GM23338 (cell line): Measurements from ENCODE around the gene GMPPB. TPM values are rescaled to one million over a fixed set of nuclear protein-coding genes. Genes with fewer than 3 reads are reported as not detected.

Experiments used
- ATAC-seq: fragments of 200-7000 bp; cut with Tn5 transposase; 3 replicates; pipeline ENCODE4 v1.9.1; 2020
- DNase-seq: peaks from one replicate; pipeline ENCODE4 v3.0.0-alpha.2; 2015; ENCODE audit warnings: low spot score
- H2AFZ ChIP-seq: fragments of 200-600 bp; sonication (generic); 2 replicates; pipeline ENCODE4 v1.8.0; 2016; ENCODE audit warnings: antibody characterized with exemption, mild to moderate bottlenecking, moderate library complexity
- H3F3A ChIP-seq: fragments of 200-600 bp; sonication (generic); replicated peaks from 2 replicates; pipeline ENCODE4 v1.8.0; 2017; ENCODE audit warnings: antibody characterized with exemption, mixed run types, low read depth
- H3K27ac ChIP-seq: fragments of 200-600 bp; sonication (generic); 2 replicates; pipeline ENCODE4 v1.6.1; 2016; ENCODE audit warnings: low read depth
- H3K27me3 ChIP-seq: fragments of 200-600 bp; sonication (generic); 2 replicates; pipeline ENCODE4 v1.8.0; 2016; ENCODE audit warnings: mild to moderate bottlenecking, mixed run types, moderate library complexity; ENCODE audit not compliant: insufficient read depth
- H3K36me3 ChIP-seq: fragments of 200-600 bp; sonication (generic); 2 replicates; pipeline ENCODE4 v1.8.0; 2016; ENCODE audit warnings: mild to moderate bottlenecking; ENCODE audit not compliant: insufficient read depth
- H3K4me1 ChIP-seq: fragments of 200-600 bp; sonication (generic); 2 replicates; pipeline ENCODE4 v1.8.0; 2016; ENCODE audit warnings: mild to moderate bottlenecking, moderate library complexity; ENCODE audit not compliant: insufficient read depth
- H3K4me2 ChIP-seq: fragments of 200-600 bp; sonication (generic); 2 replicates; pipeline ENCODE4 v1.7.1; 2017; ENCODE audit warnings: mixed run types
- H3K4me3 ChIP-seq: fragments of 200-600 bp; sonication (generic); 2 replicates; pipeline ENCODE4 v1.6.1; 2016; ENCODE audit warnings: mixed run types
- H3K79me2 ChIP-seq: fragments of 200-600 bp; sonication (generic); replicated peaks from 2 replicates; pipeline ENCODE4 v1.8.0; 2017; ENCODE audit warnings: mild to moderate bottlenecking; ENCODE audit not compliant: insufficient read depth
- H3K9me2 ChIP-seq: fragments of 200-600 bp; sonication (generic); 2 replicates; pipeline ENCODE4 v1.8.0; 2017; ENCODE audit not compliant: insufficient read depth
- H4K20me1 ChIP-seq: fragments of 200-600 bp; sonication (generic); replicated peaks from 2 replicates; pipeline ENCODE4 v1.8.0; 2017; ENCODE audit warnings: mild to moderate bottlenecking; ENCODE audit not compliant: insufficient read depth
- H3K27ac Mint-ChIP-seq: 2 replicates; pipeline ENCODE4 v1.8.0; 2020; ENCODE audit warnings: inconsistent platforms, mild to moderate bottlenecking, moderate library complexity, mixed read lengths
- H3K27me3 Mint-ChIP-seq: 3 replicates; pipeline ENCODE4 v1.8.0; 2022; ENCODE audit warnings: low read depth, mild to moderate bottlenecking, moderate library complexity, mixed read lengths, inconsistent platforms; ENCODE audit not compliant: insufficient read depth, poor library complexity
- H3K36me3 Mint-ChIP-seq: 3 replicates; pipeline ENCODE4 v1.8.0; 2021; ENCODE audit warnings: low read depth, mild to moderate bottlenecking, inconsistent platforms, moderate library complexity, mixed read lengths
- H3K4me1 Mint-ChIP-seq: 3 replicates; pipeline ENCODE4 v1.8.0; 2020; ENCODE audit warnings: mild to moderate bottlenecking, inconsistent platforms, mixed read lengths
- H3K4me3 Mint-ChIP-seq: 3 replicates; pipeline ENCODE4 v1.8.0; 2021; ENCODE audit warnings: moderate library complexity, mild to moderate bottlenecking, inconsistent platforms, mixed read lengths
- H3K9me3 Mint-ChIP-seq: 3 replicates; pipeline ENCODE4 v1.8.0; 2020; ENCODE audit warnings: moderate library complexity, mild to moderate bottlenecking, inconsistent platforms, mixed read lengths
- CREB1 ChIP-seq: fragments of 250-450 bp; sonication (Bioruptor Pico); IDR thresholded peaks from 2 replicates; pipeline ENCODE4 v1.5.0; 2020; ENCODE audit warnings: low read depth, mild to moderate bottlenecking, moderate library complexity
- CTCF ChIP-seq, 2 experiments: fragments of 200-600 bp in 1 of 2; sonication (generic) in 1 of 2; conservative IDR thresholded peaks; 2 replicates each; pipeline versions ENCODE4 v1.5.1 to v1.6.1; 2016 to 2017; ENCODE audit warnings: antibody characterized with exemption in 2 of 2, low read depth in 2 of 2, mild to moderate bottlenecking in 2 of 2, moderate library complexity in 1 of 2
- EZH2 ChIP-seq: fragments of 200-600 bp; sonication (generic); IDR thresholded peaks from one replicate; pipeline ENCODE4 v1.8.0; 2017; ENCODE audit warnings: antibody characterized with exemption, mild to moderate bottlenecking, low read depth; ENCODE audit not compliant: unreplicated experiment
- JUNB ChIP-seq: IDR thresholded peaks from one replicate; pipeline ENCODE4 v1.6.1; 2016; ENCODE audit warnings: antibody characterized with exemption; ENCODE audit not compliant: unreplicated experiment
- NANOG ChIP-seq: IDR thresholded peaks from 2 replicates; pipeline ENCODE4 v1.6.1; 2016; ENCODE audit warnings: antibody characterized with exemption, borderline replicate concordance
- POLR2AphosphoS5 ChIP-seq: IDR thresholded peaks from 2 replicates; pipeline ENCODE4 v1.6.1; 2016; ENCODE audit warnings: antibody characterized with exemption, low read depth
- REST ChIP-seq: IDR thresholded peaks from one replicate; pipeline ENCODE4 v1.6.1; 2018; ENCODE audit warnings: antibody characterized with exemption; ENCODE audit not compliant: unreplicated experiment
- ZNF114 ChIP-seq: fragments of 250-450 bp; sonication (Bioruptor Pico); IDR thresholded peaks from 2 replicates; pipeline ENCODE4 v1.5.0; 2020; ENCODE audit warnings: mild to moderate bottlenecking, moderate library complexity
- ZNF331 ChIP-seq: fragments of 250-450 bp; sonication (Bioruptor Pico); IDR thresholded peaks from 2 replicates; pipeline ENCODE4 v1.5.0; 2020; ENCODE audit warnings: low read depth, mild to moderate bottlenecking, moderate library complexity
- polyA plus RNA-seq: library from polyadenylated mRNA; unstranded; fragments of >200 nt; fragmentation: Nextera tagmentation; extraction: Ambion mirVana; gene quantifications from 2 replicates; pipeline ENCODE4 v1.2.1, GENCODE V29; 2016
- total RNA-seq: library from RNA; depleted of rRNA; stranded (reverse); fragments of >200 nt; shearing (Covaris generic); gene quantifications from 2 replicates; pipeline ENCODE4 v1.2.3, GENCODE V29; 2014
- TF ChIP-seq, protein P1 (sequence below): IDR thresholded peaks from 2 replicates; pipeline ENCODE4 v1.6.1; 2016; ENCODE audit warnings: antibody characterized with exemption
- TF ChIP-seq, protein P2 (sequence below): fragments of 250-450 bp; sonication (Bioruptor Pico); IDR thresholded peaks from 2 replicates; pipeline ENCODE4 v1.5.0; 2020; ENCODE audit warnings: mild to moderate bottlenecking, moderate library complexity

Gene GMPPB
- total and polyA plus RNA-seq, 2 experiments from 2014 or later: 10.2 to 36.1 TPM

DNA sequence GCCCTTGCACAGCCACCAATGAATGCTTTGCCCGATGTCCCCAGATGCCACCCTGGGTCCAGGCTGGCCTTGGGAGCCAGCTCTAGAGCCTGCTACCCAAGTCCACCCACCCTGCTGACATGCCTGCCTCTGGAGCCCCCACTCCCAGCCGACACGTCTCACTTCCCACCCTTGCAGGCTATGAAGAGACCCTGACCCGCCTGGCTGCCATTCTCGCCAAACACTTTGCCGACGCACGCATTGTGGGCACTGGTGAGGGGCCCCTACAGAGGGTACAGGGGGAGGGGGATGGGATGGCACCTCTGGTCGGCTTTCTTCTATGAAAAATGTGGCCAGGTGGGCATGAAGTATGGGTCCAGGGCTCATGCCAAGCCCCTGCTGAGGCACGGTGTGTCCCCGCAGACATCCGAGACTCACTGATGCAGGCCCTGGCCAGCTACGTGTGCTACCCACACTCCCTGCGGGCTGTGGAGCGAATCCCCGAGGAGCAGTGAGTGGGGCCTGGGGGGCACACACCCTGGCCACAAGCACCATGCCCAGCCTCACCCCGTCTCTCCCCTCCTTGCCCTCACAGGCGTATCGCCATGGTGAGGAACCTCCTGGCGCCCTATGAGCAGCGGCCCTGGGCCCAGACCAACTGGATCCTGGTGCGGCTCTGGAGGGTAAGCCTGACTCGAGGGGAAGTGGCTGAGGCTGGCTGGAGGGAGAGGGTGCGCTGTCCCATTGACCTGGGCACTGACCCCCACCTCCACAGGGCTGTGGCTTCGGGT is 10.2 kb downstream of the GMPPB start:
- H3K36me3 ChIP-seq: no peaks in the 10 kb centered on the region
- no peaks in the 10 kb centered on the region; the same call in 1 of the 2 replicates for H3K4me1 ChIP-seq
- no peak for TF ChIP-seq CREB1 (CRISPR knock-in tag)
- TF ChIP-seq NANOG: no peak
- TF ChIP-seq ZNF114 (CRISPR knock-in tag): no peak
- no peak for TF ChIP-seq EZH2
- TF ChIP-seq, protein P1, sequence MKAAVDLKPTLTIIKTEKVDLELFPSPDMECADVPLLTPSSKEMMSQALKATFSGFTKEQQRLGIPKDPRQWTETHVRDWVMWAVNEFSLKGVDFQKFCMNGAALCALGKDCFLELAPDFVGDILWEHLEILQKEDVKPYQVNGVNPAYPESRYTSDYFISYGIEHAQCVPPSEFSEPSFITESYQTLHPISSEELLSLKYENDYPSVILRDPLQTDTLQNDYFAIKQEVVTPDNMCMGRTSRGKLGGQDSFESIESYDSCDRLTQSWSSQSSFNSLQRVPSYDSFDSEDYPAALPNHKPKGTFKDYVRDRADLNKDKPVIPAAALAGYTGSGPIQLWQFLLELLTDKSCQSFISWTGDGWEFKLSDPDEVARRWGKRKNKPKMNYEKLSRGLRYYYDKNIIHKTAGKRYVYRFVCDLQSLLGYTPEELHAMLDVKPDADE: no peak
- TF ChIP-seq ZNF331 (CRISPR knock-in tag): no peak
- no peak for TF ChIP-seq REST
- TF ChIP-seq POLR2AphosphoS5: no peak
- no peak for TF ChIP-seq JUNB
- TF ChIP-seq, protein P2, sequence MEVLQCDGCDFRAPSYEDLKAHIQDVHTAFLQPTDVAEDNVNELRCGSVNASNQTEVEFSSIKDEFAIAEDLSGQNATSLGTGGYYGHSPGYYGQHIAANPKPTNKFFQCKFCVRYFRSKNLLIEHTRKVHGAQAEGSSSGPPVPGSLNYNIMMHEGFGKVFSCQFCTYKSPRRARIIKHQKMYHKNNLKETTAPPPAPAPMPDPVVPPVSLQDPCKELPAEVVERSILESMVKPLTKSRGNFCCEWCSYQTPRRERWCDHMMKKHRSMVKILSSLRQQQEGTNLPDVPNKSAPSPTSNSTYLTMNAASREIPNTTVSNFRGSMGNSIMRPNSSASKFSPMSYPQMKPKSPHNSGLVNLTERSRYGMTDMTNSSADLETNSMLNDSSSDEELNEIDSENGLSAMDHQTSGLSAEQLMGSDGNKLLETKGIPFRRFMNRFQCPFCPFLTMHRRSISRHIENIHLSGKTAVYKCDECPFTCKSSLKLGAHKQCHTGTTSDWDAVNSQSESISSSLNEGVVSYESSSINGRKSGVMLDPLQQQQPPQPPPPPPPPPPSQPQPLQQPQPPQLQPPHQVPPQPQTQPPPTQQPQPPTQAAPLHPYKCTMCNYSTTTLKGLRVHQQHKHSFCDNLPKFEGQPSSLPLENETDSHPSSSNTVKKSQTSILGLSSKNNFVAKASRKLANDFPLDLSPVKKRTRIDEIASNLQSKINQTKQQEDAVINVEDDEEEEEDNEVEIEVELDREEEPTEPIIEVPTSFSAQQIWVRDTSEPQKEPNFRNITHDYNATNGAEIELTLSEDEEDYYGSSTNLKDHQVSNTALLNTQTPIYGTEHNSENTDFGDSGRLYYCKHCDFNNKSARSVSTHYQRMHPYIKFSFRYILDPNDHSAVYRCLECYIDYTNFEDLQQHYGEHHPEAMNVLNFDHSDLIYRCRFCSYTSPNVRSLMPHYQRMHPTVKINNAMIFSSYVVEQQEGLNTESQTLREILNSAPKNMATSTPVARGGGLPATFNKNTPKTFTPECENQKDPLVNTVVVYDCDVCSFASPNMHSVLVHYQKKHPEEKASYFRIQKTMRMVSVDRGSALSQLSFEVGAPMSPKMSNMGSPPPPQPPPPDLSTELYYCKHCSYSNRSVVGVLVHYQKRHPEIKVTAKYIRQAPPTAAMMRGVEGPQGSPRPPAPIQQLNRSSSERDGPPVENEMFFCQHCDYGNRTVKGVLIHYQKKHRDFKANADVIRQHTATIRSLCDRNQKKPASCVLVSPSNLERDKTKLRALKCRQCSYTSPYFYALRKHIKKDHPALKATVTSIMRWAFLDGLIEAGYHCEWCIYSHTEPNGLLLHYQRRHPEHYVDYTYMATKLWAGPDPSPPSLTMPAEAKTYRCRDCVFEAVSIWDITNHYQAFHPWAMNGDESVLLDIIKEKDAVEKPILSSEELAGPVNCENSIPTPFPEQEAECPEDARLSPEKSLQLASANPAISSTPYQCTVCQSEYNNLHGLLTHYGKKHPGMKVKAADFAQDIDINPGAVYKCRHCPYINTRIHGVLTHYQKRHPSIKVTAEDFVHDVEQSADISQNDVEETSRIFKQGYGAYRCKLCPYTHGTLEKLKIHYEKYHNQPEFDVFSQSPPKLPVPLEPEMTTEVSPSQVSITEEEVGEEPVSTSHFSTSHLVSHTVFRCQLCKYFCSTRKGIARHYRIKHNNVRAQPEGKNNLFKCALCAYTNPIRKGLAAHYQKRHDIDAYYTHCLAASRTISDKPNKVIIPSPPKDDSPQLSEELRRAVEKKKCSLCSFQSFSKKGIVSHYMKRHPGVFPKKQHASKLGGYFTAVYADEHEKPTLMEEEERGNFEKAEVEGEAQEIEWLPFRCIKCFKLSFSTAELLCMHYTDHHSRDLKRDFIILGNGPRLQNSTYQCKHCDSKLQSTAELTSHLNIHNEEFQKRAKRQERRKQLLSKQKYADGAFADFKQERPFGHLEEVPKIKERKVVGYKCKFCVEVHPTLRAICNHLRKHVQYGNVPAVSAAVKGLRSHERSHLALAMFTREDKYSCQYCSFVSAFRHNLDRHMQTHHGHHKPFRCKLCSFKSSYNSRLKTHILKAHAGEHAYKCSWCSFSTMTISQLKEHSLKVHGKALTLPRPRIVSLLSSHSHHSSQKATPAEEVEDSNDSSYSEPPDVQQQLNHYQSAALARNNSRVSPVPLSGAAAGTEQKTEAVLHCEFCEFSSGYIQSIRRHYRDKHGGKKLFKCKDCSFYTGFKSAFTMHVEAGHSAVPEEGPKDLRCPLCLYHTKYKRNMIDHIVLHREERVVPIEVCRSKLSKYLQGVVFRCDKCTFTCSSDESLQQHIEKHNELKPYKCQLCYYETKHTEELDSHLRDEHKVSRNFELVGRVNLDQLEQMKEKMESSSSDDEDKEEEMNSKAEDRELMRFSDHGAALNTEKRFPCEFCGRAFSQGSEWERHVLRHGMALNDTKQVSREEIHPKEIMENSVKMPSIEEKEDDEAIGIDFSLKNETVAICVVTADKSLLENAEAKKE (CRISPR knock-in tag): no peak
- TF ChIP-seq CTCF (conservative IDR thresholded peaks at IDR 0.05; ENCODE audit: low read depth in 2 of 2): no peak
- no peak for DNase-seq
- peaks cover 6% of the 10 kb centered on the region; the same call in 1 of the 2 replicates for H4K20me1 ChIP-seq
- no peak overlapping the region for H3K4me2 ChIP-seq
- H2AFZ ChIP-seq: no peak overlapping the region
- no peaks in the 10 kb centered on the region for H3K79me2 ChIP-seq
- Mint-ChIP-seq H3K4me1 (peaks cover 11% of the 10 kb centered on the region), H3K9me3 (no peaks in the 10 kb centered on the region; the same call in 2 of the 3 replicates), H3K27ac (no peak overlapping the region), H3K4me3 (no peak overlapping the region), H3K36me3 (peaks cover 4% of the 10 kb centered on the region; the same call in 1 of the 3 replicates), H3K27me3 (peaks cover 13% of the 10 kb centered on the region)
- 0 out of 2 replicates have a peak, but pooled peaks cover under 1% of the 10 kb centered on the region for H3F3A ChIP-seq
- no peak for ATAC-seq
- H3K27me3 ChIP-seq: no peaks in the 10 kb centered on the region
- H3K27ac ChIP-seq: no peak overlapping the region
- H3K9me2 ChIP-seq: no peaks in the 10 kb centered on the region
- H3K4me3 ChIP-seq: no peak overlapping the region
